Jurkat, Clone E6-1 (cell line): Measurements from ENCODE around the gene SOX5.

ENCODE experiments used
- DNase-seq: peaks from one replicate; pipeline ENCODE4 v3.0.0-alpha.2; 2011; ENCODE audit warnings: low read depth, low spot score
- H3K4me3 ChIP-seq: 2 replicates; pipeline ENCODE4 v1.5.1; 2011; ENCODE audit warnings: mild to moderate bottlenecking, low read length, control low read depth, moderate library complexity

The SOX5 gene

GRCh38 chr12:23482571-23482970 is 466.9 kb downstream of the SOX5 start:
- DNase-seq, result no peak
- H3K4me3 ChIP-seq, result no peak overlapping the region
